Nephron (organoid): ENCODE measurements around the gene AFDN.

Source experiments
- H3K27ac Mint-ChIP-seq, 3 experiments: 2 replicates each; pipeline ENCODE4 v1.8.0; 2020; ENCODE audit warnings: mixed read lengths in 3 of 3, mild to moderate bottlenecking in 2 of 3, moderate library complexity in 1 of 3
- H3K27me3 Mint-ChIP-seq: 2 replicates; pipeline ENCODE4 v1.8.0; 2021; ENCODE audit warnings: low read depth, mild to moderate bottlenecking, moderate library complexity, mixed read lengths
- H3K36me3 Mint-ChIP-seq: 2 replicates; pipeline ENCODE4 v1.8.0; 2020; ENCODE audit warnings: low read depth, mixed read lengths
- H3K4me1 Mint-ChIP-seq: 2 replicates; pipeline ENCODE4 v1.8.0; 2020; ENCODE audit warnings: mixed read lengths
- H3K4me3 Mint-ChIP-seq, 3 experiments: 2 replicates each; pipeline ENCODE4 v1.8.0; 2020; ENCODE audit warnings: mild to moderate bottlenecking in 3 of 3, mixed read lengths in 3 of 3, moderate library complexity in 2 of 3
- H3K9me3 Mint-ChIP-seq: 2 replicates; pipeline ENCODE4 v1.8.0; 2020; ENCODE audit warnings: mixed read lengths
- TF ChIP-seq, protein P1 (sequence below), 3 experiments: fragments of 200-600 bp; sonication (generic); IDR thresholded peaks; one replicate each; pipeline ENCODE4 v1.5.0; 2021; ENCODE audit warnings: antibody characterized with exemption in 3 of 3; ENCODE audit not compliant: unreplicated experiment in 3 of 3

AFDN gene

GRCh38 chr6:167976708-167977107, 150.0 kb downstream of the AFDN start:
- Mint-ChIP-seq H3K27me3 (no peaks in the 10 kb centered on the region), H3K9me3 (peaks cover 3% of the 10 kb centered on the region), H3K4me3 (no peak overlapping the region), H3K4me1 (peaks cover 33% of the 10 kb centered on the region), H3K27ac (no peak overlapping the region), H3K36me3 (peaks cover 12% of the 10 kb centered on the region)
- TF ChIP-seq, protein P1, sequence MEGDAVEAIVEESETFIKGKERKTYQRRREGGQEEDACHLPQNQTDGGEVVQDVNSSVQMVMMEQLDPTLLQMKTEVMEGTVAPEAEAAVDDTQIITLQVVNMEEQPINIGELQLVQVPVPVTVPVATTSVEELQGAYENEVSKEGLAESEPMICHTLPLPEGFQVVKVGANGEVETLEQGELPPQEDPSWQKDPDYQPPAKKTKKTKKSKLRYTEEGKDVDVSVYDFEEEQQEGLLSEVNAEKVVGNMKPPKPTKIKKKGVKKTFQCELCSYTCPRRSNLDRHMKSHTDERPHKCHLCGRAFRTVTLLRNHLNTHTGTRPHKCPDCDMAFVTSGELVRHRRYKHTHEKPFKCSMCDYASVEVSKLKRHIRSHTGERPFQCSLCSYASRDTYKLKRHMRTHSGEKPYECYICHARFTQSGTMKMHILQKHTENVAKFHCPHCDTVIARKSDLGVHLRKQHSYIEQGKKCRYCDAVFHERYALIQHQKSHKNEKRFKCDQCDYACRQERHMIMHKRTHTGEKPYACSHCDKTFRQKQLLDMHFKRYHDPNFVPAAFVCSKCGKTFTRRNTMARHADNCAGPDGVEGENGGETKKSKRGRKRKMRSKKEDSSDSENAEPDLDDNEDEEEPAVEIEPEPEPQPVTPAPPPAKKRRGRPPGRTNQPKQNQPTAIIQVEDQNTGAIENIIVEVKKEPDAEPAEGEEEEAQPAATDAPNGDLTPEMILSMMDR (IDR thresholded peaks at IDR 0.05; ENCODE audit: unreplicated experiment in 3 of 3) = no peak

DNA sequence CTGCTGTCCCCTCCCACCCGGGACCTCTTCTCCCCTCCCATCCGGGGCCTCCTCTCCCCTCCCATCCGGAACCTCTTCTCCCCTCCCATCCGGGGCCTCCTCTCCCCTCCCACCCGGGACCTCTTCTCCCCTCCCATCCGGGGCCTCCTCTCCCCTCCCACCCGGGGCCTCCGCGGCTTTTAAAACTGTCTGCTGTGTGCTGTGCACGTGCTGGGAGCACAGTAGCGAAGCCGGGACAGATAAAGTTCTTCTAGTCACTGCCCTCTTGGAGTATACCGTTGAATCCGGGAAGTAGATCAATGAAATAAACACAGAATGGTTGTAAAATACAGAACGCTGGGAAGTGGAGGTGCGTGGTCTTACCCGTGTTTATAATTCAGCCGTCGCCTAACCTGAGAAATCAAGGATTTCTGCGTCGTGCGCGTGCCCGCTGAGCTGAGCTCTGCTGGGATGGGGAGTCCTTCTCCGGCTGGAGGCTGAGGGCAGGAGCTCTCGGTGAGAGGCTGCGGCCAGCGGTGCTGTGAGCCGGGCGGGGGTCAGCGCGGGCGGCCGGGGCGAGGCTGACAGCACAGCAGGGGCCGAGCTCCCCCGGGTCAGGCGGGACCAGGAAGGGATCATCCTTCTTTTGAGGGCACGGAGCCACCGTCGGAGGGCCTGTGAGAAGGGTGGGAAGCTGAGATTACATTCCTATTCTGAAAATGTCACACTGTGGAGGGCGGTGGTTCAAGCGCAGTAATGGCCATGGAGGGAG, 151.2 kb downstream of the AFDN start:
- Mint-ChIP-seq H3K9me3 (peaks cover 3% of the 10 kb centered on the region), H3K4me1 (peaks cover 33% of the 10 kb centered on the region), H3K36me3 (peaks cover 4% of the 10 kb centered on the region), H3K4me3 (no peak overlapping the region), H3K27ac (no peak overlapping the region), H3K27me3 (no peaks in the 10 kb centered on the region)
- TF ChIP-seq, protein P1 (IDR thresholded peaks at IDR 0.05; ENCODE audit: unreplicated experiment in 3 of 3) = no peak

DNA sequence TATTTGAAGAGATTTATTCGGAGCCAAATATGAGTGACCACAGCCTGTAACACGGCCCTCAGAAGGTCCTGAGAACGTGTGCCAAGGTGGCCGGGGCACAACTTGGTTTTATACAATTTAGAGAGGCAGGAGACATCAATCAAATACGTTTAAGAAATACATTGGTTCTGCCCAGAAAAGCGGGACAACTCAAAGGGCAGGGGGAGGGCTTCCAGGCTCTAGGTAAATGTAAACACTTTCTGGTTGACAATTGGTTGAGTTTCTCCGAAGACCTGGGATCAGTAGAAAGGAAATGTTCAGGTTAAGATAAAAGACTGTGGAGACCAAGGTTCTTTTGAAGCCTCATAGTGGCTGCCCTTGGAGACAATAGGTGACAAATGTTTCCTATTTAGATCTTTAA, 151.9 kb downstream of the AFDN start:
- TF ChIP-seq, protein P1 (IDR thresholded peaks at IDR 0.05; ENCODE audit: unreplicated experiment in 3 of 3) = no peak
- H3K27me3 Mint-ChIP-seq = no peaks in the 10 kb centered on the region
- H3K36me3 Mint-ChIP-seq = peaks cover 4% of the 10 kb centered on the region
- no peak overlapping the region for H3K27ac Mint-ChIP-seq
- H3K9me3 Mint-ChIP-seq = peaks cover 3% of the 10 kb centered on the region
- no peak overlapping the region for H3K4me3 Mint-ChIP-seq
- peaks cover 26% of the 10 kb centered on the region for H3K4me1 Mint-ChIP-seq

DNA sequence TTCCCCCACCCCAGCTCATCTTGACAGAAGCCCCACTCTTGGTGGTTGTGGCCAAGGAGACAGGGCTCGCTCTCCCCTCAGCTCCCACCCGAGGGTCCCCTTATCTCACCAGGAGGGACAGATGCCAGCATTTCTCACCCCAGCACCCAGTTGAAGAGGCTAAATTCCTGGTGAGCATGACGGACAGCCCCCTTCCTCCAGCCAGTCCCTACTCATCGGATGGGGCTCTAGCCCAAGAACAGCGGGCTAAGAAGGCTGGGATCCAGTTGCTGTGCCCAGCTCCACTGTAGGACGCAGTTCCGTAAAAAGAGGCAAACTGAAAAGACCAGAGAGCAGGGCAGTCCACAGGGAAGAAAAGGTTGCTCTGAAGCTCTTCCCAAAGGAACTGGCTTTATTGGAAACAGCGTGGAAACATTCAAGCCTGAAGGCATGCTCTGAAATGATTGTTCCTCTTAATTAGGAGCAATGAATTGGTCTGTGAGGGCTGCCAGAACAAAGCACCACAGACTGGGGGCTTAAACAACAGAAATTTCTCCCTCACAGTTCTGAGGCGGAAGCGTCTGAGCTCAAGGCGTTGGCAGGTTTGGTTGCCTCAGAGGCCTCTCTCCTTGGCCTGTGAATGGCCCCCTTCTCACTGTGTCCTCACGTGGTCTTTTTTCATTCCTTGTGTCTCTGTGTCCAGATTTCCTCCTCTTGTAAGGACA, 152.9 kb downstream of the AFDN start:
- Mint-ChIP-seq H3K4me1 (peaks cover 19% of the 10 kb centered on the region), H3K9me3 (peaks cover 10% of the 10 kb centered on the region), H3K4me3 (no peak overlapping the region), H3K27me3 (no peaks in the 10 kb centered on the region), H3K27ac (no peak overlapping the region), H3K36me3 (peaks cover 3% of the 10 kb centered on the region)
- TF ChIP-seq, protein P1 (IDR thresholded peaks at IDR 0.05; ENCODE audit: unreplicated experiment in 3 of 3) = no peak

DNA sequence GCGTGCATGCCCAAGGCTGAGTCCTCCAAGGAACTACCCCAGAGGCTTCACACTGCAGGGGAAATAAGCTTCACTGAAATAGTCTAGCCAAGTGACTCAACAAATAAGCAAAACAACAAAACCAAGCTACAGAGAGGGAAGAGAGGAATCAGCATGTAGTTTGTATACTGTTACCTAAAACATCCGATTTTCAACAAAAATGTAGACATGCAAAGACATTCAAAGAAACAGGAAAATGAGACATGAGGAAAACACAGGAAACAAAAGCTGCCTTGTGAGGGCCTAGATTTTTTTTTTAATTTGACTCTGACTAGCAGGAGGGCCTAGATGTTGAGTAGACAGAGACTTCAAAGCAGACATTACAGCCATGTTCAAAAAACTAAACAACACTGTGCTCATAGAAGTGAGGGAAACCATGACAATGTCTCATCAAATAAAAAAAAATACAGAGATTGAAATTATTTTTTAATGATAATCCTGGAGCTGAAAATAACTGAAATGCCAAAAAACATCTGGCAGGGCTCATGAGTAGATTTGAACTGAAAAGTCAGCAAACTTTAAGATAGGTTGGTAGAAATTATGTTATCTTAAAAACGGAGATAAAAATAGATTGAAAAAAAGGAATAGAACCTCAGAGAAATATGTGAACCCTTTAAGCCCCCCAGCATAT, 154.3 kb downstream of the AFDN start:
- peaks cover 15% of the 10 kb centered on the region for H3K9me3 Mint-ChIP-seq
- H3K4me3 Mint-ChIP-seq = no peak overlapping the region
- H3K4me1 Mint-ChIP-seq = peaks cover 6% of the 10 kb centered on the region
- H3K36me3 Mint-ChIP-seq = no peaks in the 10 kb centered on the region
- TF ChIP-seq, protein P1 (IDR thresholded peaks at IDR 0.05; ENCODE audit: unreplicated experiment in 3 of 3) = no peak
- peak overlapping the region in 2 of 3 experiments; percentile 0 to 19 for H3K27ac Mint-ChIP-seq
- no peaks in the 10 kb centered on the region for H3K27me3 Mint-ChIP-seq
